NCI-H446 (cell line): ENCODE measurements around the gene WASF1.

Experiments
- DNase-seq, 2 experiments: peaks; one replicate each; lab custom pipeline; 2025; lab: John Stamatoyannopoulos, UW

The WASF1 gene

GRCh38 chr6:110179406-110180227 is at the start of gene WASF1:
Gene WASF1 (minus strand): TSS chr6:110179670. CDS start chr6:110127601, 52,069 bp downstream.
- peak; percentile 96 to 97 for DNase-seq

DNA sequence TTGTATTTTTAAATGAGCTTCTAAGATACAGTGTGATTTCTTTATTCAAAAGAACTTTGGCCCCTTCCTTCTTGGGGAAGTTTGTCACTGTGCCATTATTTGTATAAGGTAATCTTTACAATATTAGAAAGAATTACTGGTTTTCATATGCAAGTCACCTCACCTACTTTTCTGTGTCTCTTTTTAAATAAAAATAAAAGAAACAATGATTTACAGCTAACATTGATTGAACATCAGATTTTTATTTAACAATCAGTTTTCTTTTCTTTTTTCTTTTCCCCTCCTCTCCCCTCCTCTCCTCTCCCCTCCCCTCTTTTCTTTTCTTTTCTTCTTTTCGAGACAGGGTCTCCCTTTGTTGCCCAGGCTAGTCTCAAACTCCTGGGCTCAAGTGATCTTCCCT is 46.8 kb upstream of the WASF1 start:
- DNase-seq = no peak

GRCh38 chr6:110221738-110222137 is 42.3 kb upstream of the WASF1 start:
- no peak for DNase-seq

DNA sequence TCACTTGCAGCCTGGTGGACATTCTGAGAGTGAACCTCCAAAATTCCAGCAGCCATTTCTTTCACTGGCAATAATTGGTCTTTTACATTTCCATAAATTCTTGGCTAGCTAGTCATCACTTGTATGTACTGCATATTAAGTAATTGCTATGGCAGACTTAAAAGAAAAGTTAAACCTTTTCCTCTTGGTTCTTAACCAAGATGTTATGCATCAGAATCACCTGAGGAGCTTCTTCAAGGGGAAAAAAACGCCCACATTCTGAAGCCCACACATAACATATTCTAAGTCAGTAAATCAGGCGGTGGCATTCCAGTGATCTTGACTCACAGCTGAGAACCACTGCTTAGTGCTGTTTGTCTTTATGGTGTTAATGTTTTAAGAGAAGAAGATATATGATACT is 37.8 kb upstream of the WASF1 start:
- DNase-seq = no peak

DNA sequence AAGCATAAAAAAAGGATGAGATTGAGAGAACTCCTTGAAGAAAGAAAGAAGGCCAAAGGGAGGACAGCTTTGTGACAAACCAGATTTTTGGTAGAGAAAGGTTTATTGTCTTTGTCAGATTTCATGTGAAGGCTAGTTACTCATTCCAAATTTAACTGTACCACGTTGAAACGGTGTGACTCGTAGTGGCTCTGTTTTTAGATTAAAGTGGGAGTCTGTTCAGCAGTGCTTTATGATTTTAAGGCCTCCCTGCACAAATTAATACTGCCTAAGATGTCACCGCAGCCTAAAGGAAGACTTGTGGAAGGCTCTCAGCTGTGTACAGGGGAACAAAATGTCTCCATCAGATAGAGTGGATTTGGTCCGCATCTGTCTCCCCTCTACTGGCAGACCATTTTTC is 36.7 kb upstream of the WASF1 start:
- no peak for DNase-seq

DNA sequence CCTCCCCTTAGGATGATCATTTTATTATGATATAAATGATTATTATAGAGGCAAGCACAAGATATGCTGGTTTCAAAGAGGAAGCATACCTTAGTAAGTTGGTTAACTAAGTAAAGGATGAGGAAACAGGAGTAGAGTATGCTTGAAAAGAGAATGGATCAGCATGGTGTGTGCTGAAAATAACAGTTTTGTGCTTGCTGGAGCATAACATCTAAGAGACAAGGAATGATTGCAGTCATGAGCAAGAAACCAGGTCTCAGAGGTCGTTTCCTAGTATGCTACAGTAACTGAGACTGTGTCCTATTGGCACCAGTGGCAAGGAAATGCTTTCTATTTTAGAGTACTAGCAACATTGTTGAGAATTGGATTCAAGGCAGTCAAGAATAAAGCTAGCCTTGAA is 34.9 kb upstream of the WASF1 start:
- DNase-seq = no peak

- no peak for DNase-seq
Observed at GRCh38 chr6:110211753-110212152, 32.3 kb upstream of the WASF1 start.

DNA sequence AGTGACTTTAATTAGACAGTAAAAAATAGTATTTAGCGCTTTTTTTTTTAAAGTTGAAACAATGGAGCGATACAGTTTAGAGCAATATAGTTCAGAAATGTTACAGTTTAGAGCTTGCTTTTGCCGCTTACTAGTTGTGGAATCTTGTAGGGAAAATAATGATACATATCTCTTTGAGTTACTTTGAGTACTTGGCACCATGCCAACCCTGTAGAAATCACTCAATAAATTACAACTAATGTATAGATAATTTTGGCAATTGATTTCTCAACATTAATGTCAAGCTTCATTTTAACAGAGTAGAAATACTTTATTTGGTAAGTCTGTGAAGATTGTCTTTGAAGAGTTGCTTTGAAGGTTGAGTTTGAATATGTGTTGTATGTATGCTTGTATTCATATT is 28.2 kb upstream of the WASF1 start:
- DNase-seq = no peak

DNA sequence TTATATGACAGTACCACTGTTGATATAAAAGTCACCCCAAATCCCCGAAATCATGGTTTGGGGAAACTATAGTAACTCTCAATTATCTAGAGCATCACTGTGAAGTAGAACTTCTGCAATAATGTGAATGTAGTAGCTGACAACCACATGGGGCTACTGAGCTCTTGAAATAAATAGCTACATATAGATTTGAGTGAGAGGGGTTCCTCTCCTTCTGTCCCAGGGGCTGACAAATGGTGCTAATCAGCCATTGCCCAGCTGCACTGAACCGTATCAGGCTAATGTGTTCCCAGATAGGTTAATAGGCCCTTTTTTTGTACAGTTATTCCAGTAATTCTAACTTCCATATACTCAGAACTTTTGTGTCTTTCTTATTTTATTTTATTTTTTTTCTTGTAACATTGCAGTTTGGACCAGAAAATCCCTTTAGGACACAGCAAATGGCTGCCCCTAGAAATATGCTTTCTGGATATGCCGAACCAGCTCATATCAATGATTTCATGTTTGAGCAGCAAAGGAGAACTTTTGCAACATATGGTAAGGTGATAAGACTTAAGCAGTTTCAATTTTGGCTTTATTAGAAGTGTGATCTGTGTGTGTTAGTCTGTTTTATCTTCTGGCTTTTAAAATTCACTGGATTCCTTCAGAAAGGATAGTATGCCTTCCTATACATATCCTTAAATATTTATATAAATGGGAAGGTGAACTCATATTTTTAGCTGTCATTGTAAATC is 21.8 kb upstream of the WASF1 start:
- DNase-seq = no peak

GRCh38 chr6:110198561-110198960 is 19.1 kb upstream of the WASF1 start:
- no peak for DNase-seq

GRCh38 chr6:110196874-110197273 is 17.4 kb upstream of the WASF1 start:
- DNase-seq = no peak

DNA sequence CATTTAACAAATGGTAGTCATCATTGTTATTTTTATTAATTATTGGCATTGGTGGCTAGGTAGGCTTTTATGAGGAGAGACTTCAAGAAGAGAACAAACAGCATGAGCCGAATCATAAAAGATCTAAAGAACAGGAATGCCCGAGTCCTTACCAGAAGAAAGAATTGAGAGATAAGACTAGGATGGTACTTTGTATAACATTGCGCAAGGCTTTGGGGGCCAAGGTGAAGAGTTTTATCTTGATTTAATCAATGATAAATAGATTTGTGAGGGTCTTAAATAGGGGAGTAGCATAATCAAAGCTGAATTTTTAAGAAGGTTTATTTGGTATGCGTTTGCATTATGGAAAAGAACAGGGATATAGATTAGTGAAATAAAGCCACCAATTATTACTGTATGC is 16.2 kb upstream of the WASF1 start:
- no peak for DNase-seq

DNA sequence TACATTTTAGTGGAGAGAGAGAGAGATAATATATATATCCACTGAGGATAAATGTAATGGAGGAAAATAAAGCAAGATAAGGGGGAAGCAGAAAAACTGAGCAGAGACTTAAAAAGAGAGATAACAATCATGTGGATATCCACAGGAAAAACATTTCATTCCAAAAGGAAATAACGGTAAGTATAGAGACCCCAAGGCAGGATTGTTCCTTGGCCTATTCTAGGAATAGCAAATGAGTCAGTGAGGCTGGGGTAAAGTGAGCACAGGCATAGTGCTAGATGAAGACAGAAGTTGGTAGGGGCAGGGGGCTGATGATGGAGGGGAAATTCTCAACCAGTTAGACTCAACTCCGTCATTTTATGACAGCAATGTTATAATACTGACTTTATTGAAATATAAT is 12.0 kb upstream of the WASF1 start:
- DNase-seq = no peak

DNA sequence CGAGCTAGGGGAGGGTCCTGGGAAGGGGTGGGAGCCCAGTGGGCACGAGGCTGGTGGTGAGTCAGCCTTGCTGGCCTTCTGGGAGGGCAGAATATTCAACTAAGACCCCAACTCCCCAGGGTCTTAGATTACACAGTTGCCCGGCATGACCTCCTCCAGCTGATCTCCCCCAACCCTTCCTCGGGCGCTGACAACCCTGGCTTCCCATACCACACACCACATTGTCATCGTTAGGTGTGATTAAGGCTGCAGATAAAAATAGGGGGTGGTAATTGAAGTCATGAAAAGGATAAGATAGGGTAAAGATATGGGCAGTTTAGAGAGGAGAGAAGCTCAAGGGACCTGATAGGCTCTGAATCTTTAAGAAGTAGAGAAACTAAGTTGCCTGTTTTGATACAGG is 11.3 kb upstream of the WASF1 start:
- no peak for DNase-seq

DNA sequence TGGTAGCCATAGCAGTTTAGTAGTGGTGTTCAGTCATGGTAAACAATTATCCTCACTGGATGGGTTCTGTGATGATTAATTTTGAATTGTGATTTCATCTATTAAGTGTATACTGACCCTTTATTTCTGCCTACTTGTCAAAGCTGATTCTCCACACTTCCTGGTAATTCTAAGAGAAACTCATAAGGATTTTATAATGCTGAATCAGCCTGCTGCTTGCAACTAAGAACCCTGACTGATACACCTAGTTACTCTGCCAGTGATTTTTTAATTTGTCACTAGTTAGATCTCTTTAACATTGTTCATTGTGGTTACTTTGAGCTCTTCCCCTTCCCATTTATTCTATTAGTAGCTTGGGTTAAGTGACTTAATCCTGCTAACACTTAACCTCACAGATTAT is 9.3 kb upstream of the WASF1 start:
- no peak for DNase-seq

DNA sequence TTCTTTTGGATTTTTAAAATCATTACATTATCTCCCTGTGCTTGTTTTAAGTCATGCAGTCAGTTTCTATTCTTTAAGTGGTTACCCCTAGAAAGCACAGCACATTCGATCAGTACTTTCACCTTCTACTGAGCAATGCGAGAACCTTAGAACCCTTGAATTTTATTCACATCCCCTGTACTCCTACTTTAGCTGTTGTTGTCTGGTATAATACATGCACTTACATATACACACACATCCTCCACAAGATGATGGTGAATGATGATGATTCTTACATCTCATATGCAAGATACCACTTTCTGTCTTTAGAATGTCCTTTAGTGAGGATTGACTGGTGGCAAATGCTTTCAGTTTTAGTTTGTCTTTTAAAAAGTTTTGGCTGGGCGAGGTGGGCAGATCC is 6.4 kb upstream of the WASF1 start:
- no peak for DNase-seq

DNA sequence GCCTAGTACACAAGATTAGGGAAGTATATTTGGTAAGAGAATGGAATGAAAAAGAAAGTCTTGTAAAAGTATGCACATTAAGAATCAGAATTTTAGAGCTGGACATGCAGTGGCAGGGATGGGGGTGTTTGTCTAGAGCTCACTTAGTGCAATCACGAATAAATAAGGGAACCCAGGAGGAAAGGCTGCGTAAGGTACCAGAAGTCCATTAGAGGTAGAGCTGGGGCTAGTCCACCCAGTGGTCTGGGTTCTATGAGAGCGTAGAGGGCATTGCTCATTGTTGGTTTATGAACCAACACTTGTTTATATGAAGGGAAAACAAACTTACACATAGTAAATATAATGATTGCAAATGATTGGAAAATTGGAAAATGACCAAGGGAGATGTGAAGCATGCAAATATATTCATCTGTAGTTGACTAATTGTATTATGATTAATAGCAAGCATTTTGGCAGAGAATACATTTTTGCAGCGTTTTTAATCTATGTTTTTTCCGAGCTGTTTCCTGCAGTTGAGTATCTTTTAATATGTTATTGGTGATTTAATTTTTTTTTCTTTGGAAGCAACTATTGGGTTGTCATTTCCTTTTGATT is 3.9 kb upstream of the WASF1 start:
- DNase-seq = no peak

DNA sequence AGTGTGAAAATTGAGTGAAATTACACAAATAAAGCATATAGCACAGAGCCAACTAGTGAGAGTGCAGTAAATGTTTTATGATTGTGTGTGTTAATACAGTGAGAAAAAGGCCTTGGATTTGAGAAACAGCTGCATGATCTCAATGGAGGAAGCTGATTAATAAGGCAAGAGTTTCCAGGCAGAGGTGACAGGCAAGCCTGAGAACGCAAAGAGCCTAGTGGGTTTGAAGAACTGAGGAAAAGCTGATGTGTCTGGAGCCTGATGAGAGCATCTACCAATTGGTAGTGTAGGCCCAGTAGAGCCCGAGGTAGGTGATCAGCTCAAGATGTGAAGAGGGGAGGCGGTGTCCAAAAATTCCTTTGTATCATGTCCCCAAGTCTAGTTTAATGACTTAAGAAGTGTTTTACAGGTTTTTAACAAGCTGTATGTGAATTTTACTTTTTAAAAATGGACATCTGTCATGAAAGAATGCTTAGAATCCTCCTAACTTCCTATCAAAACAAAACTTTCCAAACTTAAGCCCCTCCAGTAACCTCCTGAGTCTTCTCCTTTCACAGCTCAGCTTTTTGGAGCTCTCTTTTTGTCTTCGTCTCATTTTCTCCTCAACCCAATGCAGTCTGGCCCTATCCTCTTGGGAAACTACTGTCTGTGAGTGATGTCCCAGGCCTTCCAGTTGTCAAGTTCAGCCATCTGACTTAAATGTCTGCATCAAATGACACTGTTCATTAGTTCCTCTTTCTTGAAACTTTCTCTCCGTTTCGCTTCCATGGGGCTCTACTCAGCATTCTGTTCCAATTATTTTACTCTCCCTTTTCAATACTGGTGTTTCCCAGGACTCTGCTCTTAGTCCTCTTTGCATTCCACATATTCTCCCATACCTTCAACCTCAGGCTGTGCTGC is 1.9 kb upstream of the WASF1 start:
- DNase-seq = no peak

- DNase-seq = peak; percentile 81
Observed at GRCh38 chr6:110180228-110181008, 948 bp upstream of the WASF1 start, which contains the start of gene CDC40. Gene CDC40 (plus strand): TSS chr6:110180427. CDS start chr6:110180445, 18 bp downstream.

GRCh38 chr6:110178626-110179405 is 654 bp downstream of the WASF1 start:
- DNase-seq = peak; percentile 26 to 39
